B cell (primary cell): ENCODE data around the gene CCNB3. TPM values are rescaled to one million over a fixed set of nuclear protein-coding genes. Genes with fewer than 3 reads are reported as not detected.

ENCODE experiments used
- ATAC-seq: fragments of 200-7000 bp; cut with Tn5 transposase; one replicate; pipeline ENCODE4 v1.10.0; 2021; ENCODE audit warnings: low read depth, mild to moderate bottlenecking, moderate number of reproducible peaks, moderate library complexity
- CTCF ChIA-PET: fragments of 350-600 bp; sonication (Branson Sonifier 250); formaldehyde crosslinking; loops from one replicate; lab custom pipeline; 2021; ENCODE audit warnings: antibody characterized with exemption, inconsistent platforms; lab: Charles Lee
- POLR2A ChIA-PET: fragments of 350-600 bp; sonication (Branson Sonifier 250); formaldehyde crosslinking; loops from one replicate; lab custom pipeline; 2021; ENCODE audit warnings: antibody characterized with exemption; lab: Charles Lee
- DNase-seq: peaks from one replicate; pipeline ENCODE4 v3.0.0; 2013
- H2AFZ ChIP-seq: 2 replicates; pipeline ENCODE4 v1.6.1; 2012; ENCODE audit warnings: mild to moderate bottlenecking, low read depth, low read length; ENCODE audit not compliant: insufficient read depth, poor library complexity, severe bottlenecking
- H3K27ac ChIP-seq, 2 donors: 1 replicate in 1 of 2; 2 replicates in 1 of 2; pipeline ENCODE4 v1.5.1; 2012 to 2013; ENCODE audit warnings: low read length in 2 of 2, mild to moderate bottlenecking in 2 of 2, moderate library complexity in 1 of 2
- H3K27me3 ChIP-seq, 4 experiments: fragments of 200-600 bp in 1 of 4; sonication (generic) in 1 of 4; replicated peaks in 1 of 4; 1 replicate in 2 of 4; 2 replicates in 2 of 4; pipeline versions ENCODE4 v1.6.1 to v1.7.0; 2013 to 2016; ENCODE audit warnings: low read length in 3 of 4, mild to moderate bottlenecking in 2 of 4, mixed read lengths in 1 of 4, moderate library complexity in 1 of 4; ENCODE audit not compliant: insufficient read depth in 4 of 4, control insufficient read depth in 3 of 4; ENCODE audit errors: control extremely low read depth in 1 of 4
- H3K36me3 ChIP-seq, 2 experiments: replicated peaks in 1 of 2; 1 replicate in 1 of 2; 2 replicates in 1 of 2; pipeline versions ENCODE4 v1.6.1 to v1.7.1; 2013; ENCODE audit warnings: low read length in 1 of 2; ENCODE audit not compliant: insufficient read depth in 2 of 2, control insufficient read depth in 1 of 2; ENCODE audit errors: control extremely low read depth in 1 of 2, extremely low read depth in 1 of 2
- H3K4me1 ChIP-seq, 2 donors: fragments of 200-600 bp in 1 of 2; sonication (generic) in 1 of 2; 1 replicate in 1 of 2; 2 replicates in 1 of 2; pipeline versions ENCODE4 v1.5.1 to v1.6.1; 2013 to 2017; ENCODE audit warnings: low read length in 2 of 2; ENCODE audit not compliant: control insufficient read depth in 2 of 2, insufficient read depth in 2 of 2
- H3K4me2 ChIP-seq: replicated peaks from 2 replicates; pipeline ENCODE3; 2012; ENCODE audit warnings: mild to moderate bottlenecking, low read depth, low read length; ENCODE audit not compliant: poor library complexity, severe bottlenecking
- H3K4me3 ChIP-seq, 5 experiments: fragments of 200-600 bp in 1 of 5; sonication (generic) in 1 of 5; 1 replicate in 3 of 5; 2 replicates in 2 of 5; pipeline versions ENCODE4 v1.5.1 to v1.7.0; 2011 to 2016; ENCODE audit warnings: low read length in 4 of 5, mild to moderate bottlenecking in 4 of 5, low read depth in 2 of 5, control low read depth in 1 of 5, moderate library complexity in 1 of 5; ENCODE audit not compliant: insufficient read depth in 1 of 5; ENCODE audit errors: control extremely low read depth in 1 of 5, extremely low read depth in 1 of 5
- H3K79me2 ChIP-seq: fragments of 200-600 bp; sonication (generic); one replicate; pipeline ENCODE4 v1.6.0; 2016; ENCODE audit warnings: low read length; ENCODE audit not compliant: control insufficient read depth, insufficient read depth
- H3K9ac ChIP-seq: fragments of 200-600 bp; sonication (generic); 2 replicates; pipeline ENCODE4 v1.6.1; 2017; ENCODE audit warnings: mild to moderate bottlenecking, low read length, moderate library complexity
- H3K9me3 ChIP-seq, 3 donors: one replicate each; pipeline versions ENCODE4 v1.6.1 to v1.7.1; 2013; ENCODE audit warnings: low read length in 2 of 3; ENCODE audit not compliant: control insufficient read depth in 2 of 3, insufficient read depth in 1 of 3; ENCODE audit errors: control extremely low read depth in 1 of 3
- H4K20me1 ChIP-seq: 2 replicates; pipeline ENCODE4 v1.6.0; 2012; ENCODE audit warnings: mild to moderate bottlenecking, low read length; ENCODE audit not compliant: insufficient read depth, control insufficient read depth, poor library complexity, severe bottlenecking
- H3K27ac Mint-ChIP-seq: one replicate; pipeline ENCODE4 v1.8.0; 2021; ENCODE audit warnings: mixed read lengths
- H3K27me3 Mint-ChIP-seq: one replicate; pipeline ENCODE4 v1.8.0; 2021; ENCODE audit warnings: mixed read lengths
- H3K4me1 Mint-ChIP-seq: one replicate; pipeline ENCODE4 v1.8.0; 2021; ENCODE audit warnings: mixed read lengths
- H3K4me3 Mint-ChIP-seq: one replicate; pipeline ENCODE4 v1.8.0; 2021; ENCODE audit warnings: mixed read lengths
- H3K9me3 Mint-ChIP-seq: one replicate; pipeline ENCODE4 v1.8.0; 2022; ENCODE audit warnings: mixed read lengths; ENCODE audit not compliant: insufficient read depth
- EZH2 ChIP-seq: IDR thresholded peaks from 2 replicates; pipeline ENCODE4 v1.6.1; 2012; ENCODE audit warnings: borderline replicate concordance, low read depth, mild to moderate bottlenecking, moderate library complexity, low read length; ENCODE audit not compliant: insufficient read depth, poor library complexity, severe bottlenecking
- WGBS: methylation state at CpG from one replicate; pipeline ENCODE4 v1.1.5; 2013; ENCODE audit warnings: missing lambda C conversion rate; ENCODE audit not compliant: insufficient coverage; 5-methylcytosine and 5-hydroxymethylcytosine counted together
- intact Hi-C: fragments of 100-400 bp; cut with micrococcal nuclease; formaldehyde crosslinking; loops from one replicate; pipeline ENCODE4 v1.10.0; 2022
- polyA plus RNA-seq: library from polyadenylated mRNA; depleted of rRNA; stranded (reverse); fragments of >200 nt; gene quantifications from 2 replicates; pipeline ENCODE4 v1.2.3, GENCODE V29; 2012
- total RNA-seq, 2 donors: library from RNA; stranded (reverse); fragments of 120-200 nt in 1 of 2; gene quantifications; 1 replicate in 1 of 2; 2 replicates in 1 of 2; pipeline versions ENCODE4 v1.2.3 to v1.2.4, GENCODE V29; 2013 to 2022
- TF ChIP-seq, protein P1 (sequence below): fragments of 200-600 bp; IDR thresholded peaks from one replicate; pipeline ENCODE4 v1.8.0; 2022; ENCODE audit warnings: antibody characterized with exemption, mild to moderate bottlenecking

CCNB3 gene
- total and polyA plus RNA-seq, 2 donors (not counting 1 experiment from before 2014, with no cell fraction given), result 0.07 to 0.19 TPM

- no peak for ATAC-seq
- ChIA-PET CTCF (no interaction called here), POLR2A (interaction anchor here (0.7 kb wide), 1 partner anchor 885 kb away, joined by 4 read pairs; no protein-coding TSS in a partner anchor)
- H3K27ac ChIP-seq, result no peak overlapping the region
- no peak overlapping the region for H3K27ac Mint-ChIP-seq
- H3K4me1 Mint-ChIP-seq, result no peaks in the 10 kb centered on the region
- H3K4me2 ChIP-seq, result no peak overlapping the region
- no peaks in the 10 kb centered on the region for H3K27me3 ChIP-seq
- WGBS, result 100% methylated on average over 1 of the region's 7 CpGs
- no peaks in the 10 kb centered on the region for H3K27me3 Mint-ChIP-seq
- H3K4me1 ChIP-seq, result no peaks in the 10 kb centered on the region
- no peaks in the 10 kb centered on the region for H3K79me2 ChIP-seq
- intact Hi-C loops, result no loop called here
- DNase-seq, result no peak
- H3K36me3 ChIP-seq, result no peaks in the 10 kb centered on the region
- no peak overlapping the region for H3K4me3 Mint-ChIP-seq
- no peaks in the 10 kb centered on the region for H4K20me1 ChIP-seq
- no peak overlapping the region for H3K9ac ChIP-seq
- H2AFZ ChIP-seq, result no peak overlapping the region
- no peaks in the 10 kb centered on the region for H3K9me3 ChIP-seq
- H3K9me3 Mint-ChIP-seq, result no peaks in the 10 kb centered on the region
- no peak overlapping the region for H3K4me3 ChIP-seq
- TF ChIP-seq EZH2, result no peak
- TF ChIP-seq, protein P1, sequence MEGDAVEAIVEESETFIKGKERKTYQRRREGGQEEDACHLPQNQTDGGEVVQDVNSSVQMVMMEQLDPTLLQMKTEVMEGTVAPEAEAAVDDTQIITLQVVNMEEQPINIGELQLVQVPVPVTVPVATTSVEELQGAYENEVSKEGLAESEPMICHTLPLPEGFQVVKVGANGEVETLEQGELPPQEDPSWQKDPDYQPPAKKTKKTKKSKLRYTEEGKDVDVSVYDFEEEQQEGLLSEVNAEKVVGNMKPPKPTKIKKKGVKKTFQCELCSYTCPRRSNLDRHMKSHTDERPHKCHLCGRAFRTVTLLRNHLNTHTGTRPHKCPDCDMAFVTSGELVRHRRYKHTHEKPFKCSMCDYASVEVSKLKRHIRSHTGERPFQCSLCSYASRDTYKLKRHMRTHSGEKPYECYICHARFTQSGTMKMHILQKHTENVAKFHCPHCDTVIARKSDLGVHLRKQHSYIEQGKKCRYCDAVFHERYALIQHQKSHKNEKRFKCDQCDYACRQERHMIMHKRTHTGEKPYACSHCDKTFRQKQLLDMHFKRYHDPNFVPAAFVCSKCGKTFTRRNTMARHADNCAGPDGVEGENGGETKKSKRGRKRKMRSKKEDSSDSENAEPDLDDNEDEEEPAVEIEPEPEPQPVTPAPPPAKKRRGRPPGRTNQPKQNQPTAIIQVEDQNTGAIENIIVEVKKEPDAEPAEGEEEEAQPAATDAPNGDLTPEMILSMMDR, result no peak
Measured at GRCh38 chrX:50167366-50167765, 37.2 kb upstream of the CCNB3 start.

DNA sequence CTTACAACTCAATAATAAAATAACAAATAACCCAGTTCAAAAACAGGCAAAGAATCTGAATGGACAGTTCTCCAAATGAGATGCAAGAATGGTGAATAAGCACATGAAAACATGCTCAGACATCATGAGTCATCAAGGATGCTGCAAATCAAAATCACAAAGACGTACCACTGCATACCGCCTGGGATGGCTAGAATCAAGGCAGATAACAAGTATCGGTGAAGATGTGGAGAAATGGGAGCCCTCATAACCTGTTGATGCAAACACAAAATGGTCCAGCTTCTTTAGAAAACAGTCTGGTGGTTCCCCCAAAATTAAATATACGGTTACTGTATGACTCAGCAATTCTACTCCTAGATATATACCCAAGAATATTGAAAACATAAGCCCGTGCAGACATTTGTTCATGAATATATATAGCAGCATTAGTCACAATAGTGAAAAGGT is 36.3 kb upstream of the CCNB3 start:
- TF ChIP-seq EZH2, result no peak
- TF ChIP-seq, protein P1, result no peak
- Histone ChIP-seq H3K79me2 (no peaks in the 10 kb centered on the region), H3K36me3 (no peaks in the 10 kb centered on the region), H3K4me1 (no peaks in the 10 kb centered on the region), H3K9ac (no peak overlapping the region), H3K4me3 (no peak overlapping the region), H2AFZ (no peak overlapping the region), H3K4me2 (no peak overlapping the region), H3K9me3 (no peaks in the 10 kb centered on the region), H3K27ac (no peak overlapping the region), H4K20me1 (no peaks in the 10 kb centered on the region), H3K27me3 (no peaks in the 10 kb centered on the region)
- H3K27ac Mint-ChIP-seq, result no peak overlapping the region
- POLR2A ChIA-PET, result interaction anchor here (0.7 kb wide), 1 partner anchor 886 kb away, joined by 4 read pairs; no protein-coding TSS in a partner anchor
- WGBS, result no CpG with 5 or more reads among the region's 5 CpGs
- H3K4me1 Mint-ChIP-seq, result no peaks in the 10 kb centered on the region
- DNase-seq (no peak), ATAC-seq (no peak)
- no peaks in the 10 kb centered on the region for H3K27me3 Mint-ChIP-seq
- intact Hi-C loops, result no loop called here
- no peaks in the 10 kb centered on the region for H3K9me3 Mint-ChIP-seq
- CTCF ChIA-PET, result no interaction called here
- H3K4me3 Mint-ChIP-seq, result no peak overlapping the region
